Measurements from ENCODE around the gene ZNF879.

GRCh38 chr5:178998441-178998840 lies 25.2 kb upstream of the ZNF879 start:
- TF ChIP-seq CTCF (conservative IDR thresholded peaks at IDR 0.05; ENCODE audit: low read depth, low read length) (no peak), EZH2 (IDR thresholded peaks at IDR 0.05; ENCODE audit: borderline replicate concordance, low read depth, low read length, poor library complexity, severe bottlenecking) (no peak)

Data from A673 (cell line).